Testis (tissue), 3 donors: ENCODE results near the gene TMEM141. TPM values are rescaled to one million over a fixed set of nuclear protein-coding genes. Genes with fewer than 3 reads are reported as not detected.

Experiments used
- DNase-seq: peaks from one replicate; pipeline ENCODE4 v3.0.0-alpha.2; 2019
- H3K27ac ChIP-seq, 2 donors: fragments of 200-600 bp; sonication (generic); one replicate each; pipeline ENCODE4 v1.5.1; 2019
- H3K27me3 ChIP-seq: fragments of 200-600 bp; sonication (generic); one replicate; pipeline ENCODE4 v1.5.1; 2019
- H3K36me3 ChIP-seq: fragments of 200-600 bp; sonication (generic); one replicate; pipeline ENCODE4 v1.5.1; 2017; ENCODE audit warnings: low read depth; ENCODE audit errors: missing control alignments
- H3K4me1 ChIP-seq: fragments of 200-600 bp; sonication (generic); one replicate; pipeline ENCODE4 v1.5.1; 2019
- H3K4me3 ChIP-seq, 2 donors: fragments of 200-600 bp; sonication (generic); one replicate each; pipeline ENCODE4 v1.5.1; 2017 to 2019
- H3K9me3 ChIP-seq: fragments of 200-600 bp; sonication (generic); one replicate; pipeline ENCODE4 v1.5.1; 2017
- POLR2A ChIP-seq: fragments of 450-650 bp; IDR thresholded peaks from one replicate; pipeline ENCODE4 v1.6.1; 2017; ENCODE audit warnings: antibody characterized with exemption, mild to moderate bottlenecking, moderate library complexity
- WGBS, 2 donors: methylation state at CpG; one replicate each; pipeline ENCODE4 v1.1.5; 2018; 5-methylcytosine and 5-hydroxymethylcytosine counted together
- intact Hi-C: fragments of 100-400 bp; cut with DNase I; formaldehyde crosslinking; loops from one replicate; pipeline ENCODE4 v1.15.1; 2023; ENCODE audit warnings: low total_unique reads
- polyA plus RNA-seq: library from polyadenylated mRNA; stranded (reverse); fragments of 350-450 nt; fragmentation: Illumina TruSeq; extraction: RNeasy Lipid Tissue Mini Kit (QIAGEN cat#74804); gene quantifications from one replicate; pipeline ENCODE4 v1.2.3, GENCODE V29; 2014; ENCODE audit warnings: low read depth, low replicate concordance; ENCODE audit not compliant: insufficient read depth
- total RNA-seq, 2 donors: library from RNA; depleted of rRNA; stranded (reverse); fragments of >200 nt; gene quantifications; one replicate each; pipeline ENCODE4 v1.2.3, GENCODE V29; 2016
- TF ChIP-seq, protein P1 (sequence below), 3 experiments: fragments of 450-650 bp in 2 of 3; fragments of 200-600 bp in 1 of 3; sonication (generic) in 1 of 3; IDR thresholded peaks; one replicate each; pipeline ENCODE4 v1.5.1; 2016 to 2019; ENCODE audit warnings: antibody characterized with exemption in 3 of 3, mild to moderate bottlenecking in 2 of 3, moderate library complexity in 1 of 3

TMEM141 gene
- total and polyA plus RNA-seq, 3 donors from 2014 or later, result 80.4 to 127 (median 108) TPM

GRCh38 chr9:136829412-136829811 lies 38.3 kb downstream of the TMEM141 start:
- H3K27me3 ChIP-seq, result no peaks in the 10 kb centered on the region
- H3K27ac ChIP-seq, result no peak overlapping the region
- 85 to 96% methylated on average over 3 to 14 of the region's 14 CpGs for WGBS, 2 donors
- intact Hi-C loops, result no loop called here
- no peak for TF ChIP-seq POLR2A
- TF ChIP-seq, protein P1, sequence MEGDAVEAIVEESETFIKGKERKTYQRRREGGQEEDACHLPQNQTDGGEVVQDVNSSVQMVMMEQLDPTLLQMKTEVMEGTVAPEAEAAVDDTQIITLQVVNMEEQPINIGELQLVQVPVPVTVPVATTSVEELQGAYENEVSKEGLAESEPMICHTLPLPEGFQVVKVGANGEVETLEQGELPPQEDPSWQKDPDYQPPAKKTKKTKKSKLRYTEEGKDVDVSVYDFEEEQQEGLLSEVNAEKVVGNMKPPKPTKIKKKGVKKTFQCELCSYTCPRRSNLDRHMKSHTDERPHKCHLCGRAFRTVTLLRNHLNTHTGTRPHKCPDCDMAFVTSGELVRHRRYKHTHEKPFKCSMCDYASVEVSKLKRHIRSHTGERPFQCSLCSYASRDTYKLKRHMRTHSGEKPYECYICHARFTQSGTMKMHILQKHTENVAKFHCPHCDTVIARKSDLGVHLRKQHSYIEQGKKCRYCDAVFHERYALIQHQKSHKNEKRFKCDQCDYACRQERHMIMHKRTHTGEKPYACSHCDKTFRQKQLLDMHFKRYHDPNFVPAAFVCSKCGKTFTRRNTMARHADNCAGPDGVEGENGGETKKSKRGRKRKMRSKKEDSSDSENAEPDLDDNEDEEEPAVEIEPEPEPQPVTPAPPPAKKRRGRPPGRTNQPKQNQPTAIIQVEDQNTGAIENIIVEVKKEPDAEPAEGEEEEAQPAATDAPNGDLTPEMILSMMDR (IDR thresholded peaks at IDR 0.05), result no peak
- H3K4me1 ChIP-seq, result no peaks in the 10 kb centered on the region
- no peak for DNase-seq
- no peaks in the 10 kb centered on the region for H3K9me3 ChIP-seq
- no peak overlapping the region for H3K4me3 ChIP-seq
- no peaks in the 10 kb centered on the region for H3K36me3 ChIP-seq

GRCh38 chr9:136829981-136830885 lies 39.1 kb downstream of the TMEM141 start:
- no peak for DNase-seq
- H3K27ac ChIP-seq, result no peak overlapping the region
- intact Hi-C loops, result loop anchor here (10.0 kb wide), 1 partner anchor 205 kb away; the partner anchor contains the start of gene FUT7
- no peaks in the 10 kb centered on the region for H3K4me1 ChIP-seq
- H3K4me3 ChIP-seq, result no peak overlapping the region
- TF ChIP-seq, protein P1 (IDR thresholded peaks at IDR 0.05), result no peak
- TF ChIP-seq POLR2A, result no peak
- no peaks in the 10 kb centered on the region for H3K27me3 ChIP-seq
- WGBS, 2 donors, result 92 to 94% methylated on average over 19 to 41 of the region's 41 CpGs
- no peaks in the 10 kb centered on the region for H3K36me3 ChIP-seq
- H3K9me3 ChIP-seq, result no peaks in the 10 kb centered on the region

DNA sequence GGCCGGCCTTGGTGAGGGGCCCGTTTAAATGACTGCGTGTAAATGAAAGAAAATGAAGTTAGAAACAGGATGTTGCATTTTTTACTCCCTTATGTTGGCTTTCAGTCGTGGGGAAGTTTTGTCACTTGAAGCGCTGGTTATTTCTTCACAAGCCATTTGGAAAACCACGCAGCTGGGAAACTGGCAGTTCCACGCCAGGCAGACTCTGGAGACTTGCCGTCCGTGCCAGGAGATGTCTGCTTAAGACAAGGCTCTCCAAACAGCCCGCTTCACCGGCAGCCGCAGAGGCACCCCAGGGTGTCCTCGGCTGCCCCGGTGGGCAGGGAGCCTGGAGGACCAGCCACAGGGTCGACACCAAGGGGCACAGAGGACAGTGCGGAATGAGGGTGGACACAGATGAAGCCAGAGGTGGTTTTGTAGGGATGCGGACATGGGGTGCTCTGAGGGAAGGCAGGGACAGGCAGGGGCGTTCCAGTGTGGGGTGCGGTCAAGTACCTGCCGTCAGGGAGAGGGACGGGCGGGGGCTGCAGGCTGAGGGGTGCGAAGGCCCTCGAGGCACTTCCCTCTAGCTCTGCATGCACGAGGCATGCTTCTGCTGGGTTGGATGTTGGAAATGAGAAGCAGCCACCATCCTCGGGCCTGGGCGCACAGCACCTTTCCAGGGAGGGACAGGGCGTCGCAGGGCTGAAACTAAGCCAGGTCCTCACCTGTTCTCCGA lies 40.0 kb downstream of the TMEM141 start:
- no peak for TF ChIP-seq POLR2A
- TF ChIP-seq, protein P1 (IDR thresholded peaks at IDR 0.05), result no peak
- no peaks in the 10 kb centered on the region for H3K27me3 ChIP-seq
- H3K4me1 ChIP-seq, result no peaks in the 10 kb centered on the region
- intact Hi-C loops, result loop anchor here (10.0 kb wide), 1 partner anchor 204 kb away; the partner anchor contains the start of gene FUT7
- H3K27ac ChIP-seq, result no peak overlapping the region
- H3K36me3 ChIP-seq, result no peaks in the 10 kb centered on the region
- 90 to 93% methylated on average over 22 to 30 of the region's 30 CpGs for WGBS, 2 donors
- no peaks in the 10 kb centered on the region for H3K9me3 ChIP-seq
- no peak for DNase-seq
- H3K4me3 ChIP-seq, result no peak overlapping the region

- Histone ChIP-seq H3K4me3 (no peak overlapping the region), H3K27ac (no peak overlapping the region), H3K36me3 (no peaks in the 10 kb centered on the region), H3K9me3 (no peaks in the 10 kb centered on the region), H3K27me3 (no peaks in the 10 kb centered on the region), H3K4me1 (no peaks in the 10 kb centered on the region)
- WGBS, 2 donors, result 87 to 88% methylated on average over 7 to 23 of the region's 23 CpGs
- no peak for DNase-seq
- intact Hi-C loops, result loop anchor here (10.0 kb wide), 1 partner anchor 203 kb away; the partner anchor contains the start of gene FUT7
- no peak for TF ChIP-seq POLR2A
- TF ChIP-seq, protein P1 (IDR thresholded peaks at IDR 0.05), result no peak
These were observed 40.6 kb downstream of the TMEM141 start for GRCh38 chr9:136831720-136832104.
